ENCODE measurements around the gene ZNF254. TPM values are rescaled to one million over a fixed set of nuclear protein-coding genes. Genes with fewer than 3 reads are reported as not detected.

The ZNF254 gene
- total and polyA plus RNA-seq, 10 of the 15 experiments (the other 5 are each of a cell fraction or from before 2014, with no cell fraction given), result 1.5 to 15.7 (median 8.5) TPM

DNA sequence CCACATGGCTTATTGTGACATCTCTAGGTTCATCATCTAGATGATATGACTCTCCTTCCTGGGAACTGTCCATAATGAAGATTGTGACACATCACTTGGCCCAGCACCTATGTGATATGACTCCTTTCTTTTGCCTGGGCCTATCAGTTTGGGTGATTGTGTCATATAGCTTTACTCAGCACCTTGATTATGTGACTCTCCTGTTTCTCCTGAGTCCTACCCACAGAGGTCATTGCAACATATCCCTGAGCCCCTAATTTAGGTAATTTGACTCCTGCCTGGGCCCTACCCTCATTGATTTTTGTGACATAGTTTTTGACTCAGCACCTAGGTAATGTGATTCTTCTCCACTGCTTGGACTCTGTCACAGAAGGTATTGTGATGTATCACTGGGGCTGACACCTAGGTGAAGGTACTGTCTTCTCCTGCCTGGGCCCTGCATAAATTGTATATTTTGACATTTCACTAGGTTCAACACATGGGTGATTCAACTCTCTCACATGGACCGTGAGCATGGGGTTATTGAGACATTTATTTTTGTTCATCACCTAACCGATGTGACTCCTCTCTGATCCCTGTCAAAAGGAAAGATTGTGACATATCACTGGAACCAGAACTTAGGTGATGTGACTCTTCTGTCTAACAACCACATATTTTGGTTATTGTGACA is 26.2 kb upstream of the ZNF254 start:
- BruUV-seq (replicated peaks), result no TSS peak
- Histone ChIP-seq H3K4me2 (ENCODE audit: control insufficient read depth, insufficient read depth) (no peak overlapping the region), H3K4me1 (ENCODE audit: control insufficient read depth, insufficient read depth, low read length) (no peaks in the 10 kb centered on the region), H3K9ac (ENCODE audit: control insufficient read depth, insufficient read depth, low read length) (no peak overlapping the region), H2AFZ (ENCODE audit: control insufficient read depth, low read depth, low read length) (no peak overlapping the region), H3K79me2 (ENCODE audit: control insufficient read depth, insufficient read depth, low read length) (no peaks in the 10 kb centered on the region), H4K20me1 (ENCODE audit: control insufficient read depth, insufficient read depth) (no peaks in the 10 kb centered on the region), H3K9me3 (replicated peaks; ENCODE audit: control insufficient read depth, insufficient read depth, low read length) (no peaks in the 10 kb centered on the region), H3K27me3 (replicated peaks in 1 of 2; ENCODE audit: control insufficient read depth in 2 of 2, insufficient read depth in 2 of 2, low read length in 1 of 2) (no peaks in the 10 kb centered on the region), H3K27ac (ENCODE audit: control insufficient read depth, insufficient read depth) (no peak overlapping the region), H3K36me3 (ENCODE audit: control insufficient read depth in 2 of 2, insufficient read depth in 2 of 2, low read length in 1 of 2) (peaks cover 0 to 3% of the 10 kb centered on the region in 2 experiments; a peak in 1 of 4 replicates), H3K4me3 (no peak overlapping the region)
- no peak for TF ChIP-seq SMAD1 (IDR thresholded peaks at IDR 0.05; ENCODE audit: low read depth, partially characterized antibody)
- TF ChIP-seq CREB1 (IDR thresholded peaks at IDR 0.05; ENCODE audit: low read depth), result no peak
- TF ChIP-seq, protein P1, sequence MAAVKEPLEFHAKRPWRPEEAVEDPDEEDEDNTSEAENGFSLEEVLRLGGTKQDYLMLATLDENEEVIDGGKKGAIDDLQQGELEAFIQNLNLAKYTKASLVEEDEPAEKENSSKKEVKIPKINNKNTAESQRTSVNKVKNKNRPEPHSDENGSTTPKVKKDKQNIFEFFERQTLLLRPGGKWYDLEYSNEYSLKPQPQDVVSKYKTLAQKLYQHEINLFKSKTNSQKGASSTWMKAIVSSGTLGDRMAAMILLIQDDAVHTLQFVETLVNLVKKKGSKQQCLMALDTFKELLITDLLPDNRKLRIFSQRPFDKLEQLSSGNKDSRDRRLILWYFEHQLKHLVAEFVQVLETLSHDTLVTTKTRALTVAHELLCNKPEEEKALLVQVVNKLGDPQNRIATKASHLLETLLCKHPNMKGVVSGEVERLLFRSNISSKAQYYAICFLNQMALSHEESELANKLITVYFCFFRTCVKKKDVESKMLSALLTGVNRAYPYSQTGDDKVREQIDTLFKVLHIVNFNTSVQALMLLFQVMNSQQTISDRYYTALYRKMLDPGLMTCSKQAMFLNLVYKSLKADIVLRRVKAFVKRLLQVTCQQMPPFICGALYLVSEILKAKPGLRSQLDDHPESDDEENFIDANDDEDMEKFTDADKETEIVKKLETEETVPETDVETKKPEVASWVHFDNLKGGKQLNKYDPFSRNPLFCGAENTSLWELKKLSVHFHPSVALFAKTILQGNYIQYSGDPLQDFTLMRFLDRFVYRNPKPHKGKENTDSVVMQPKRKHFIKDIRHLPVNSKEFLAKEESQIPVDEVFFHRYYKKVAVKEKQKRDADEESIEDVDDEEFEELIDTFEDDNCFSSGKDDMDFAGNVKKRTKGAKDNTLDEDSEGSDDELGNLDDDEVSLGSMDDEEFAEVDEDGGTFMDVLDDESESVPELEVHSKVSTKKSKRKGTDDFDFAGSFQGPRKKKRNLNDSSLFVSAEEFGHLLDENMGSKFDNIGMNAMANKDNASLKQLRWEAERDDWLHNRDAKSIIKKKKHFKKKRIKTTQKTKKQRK (IDR thresholded peaks at IDR 0.05; ENCODE audit: low read depth, low read length), result no peak
- TF ChIP-seq, protein P2, sequence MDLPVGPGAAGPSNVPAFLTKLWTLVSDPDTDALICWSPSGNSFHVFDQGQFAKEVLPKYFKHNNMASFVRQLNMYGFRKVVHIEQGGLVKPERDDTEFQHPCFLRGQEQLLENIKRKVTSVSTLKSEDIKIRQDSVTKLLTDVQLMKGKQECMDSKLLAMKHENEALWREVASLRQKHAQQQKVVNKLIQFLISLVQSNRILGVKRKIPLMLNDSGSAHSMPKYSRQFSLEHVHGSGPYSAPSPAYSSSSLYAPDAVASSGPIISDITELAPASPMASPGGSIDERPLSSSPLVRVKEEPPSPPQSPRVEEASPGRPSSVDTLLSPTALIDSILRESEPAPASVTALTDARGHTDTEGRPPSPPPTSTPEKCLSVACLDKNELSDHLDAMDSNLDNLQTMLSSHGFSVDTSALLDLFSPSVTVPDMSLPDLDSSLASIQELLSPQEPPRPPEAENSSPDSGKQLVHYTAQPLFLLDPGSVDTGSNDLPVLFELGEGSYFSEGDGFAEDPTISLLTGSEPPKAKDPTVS (IDR thresholded peaks at IDR 0.05; ENCODE audit: low read depth, low read length), result no peak
- no peak for TF ChIP-seq BMI1 (IDR thresholded peaks at IDR 0.05; ENCODE audit: borderline replicate concordance)
- ATAC-seq (no peak), DNase-seq (ENCODE audit: low read depth, low spot score) (no peak), FAIRE-seq (no peak)
- intact Hi-C loops (cut with micrococcal nuclease; ENCODE audit: unreplicated experiment), result no loop called here
- in situ Hi-C loops (cut with MboI), result no loop called here
- SMC1A ChIA-PET (ENCODE audit: uncharacterized antibody, unreplicated experiment), result no interaction called here
- CTCF ChIA-PET, result no interaction called here
- WGBS (ENCODE audit: insufficient coverage, insufficient replicate concordance, low lambda C conversion rate, missing lambda C conversion rate), result 0% methylated on average over 2 of the region's 2 CpGs
- RAD21 ChIA-PET (ENCODE audit: unreplicated experiment), result no interaction called here
- POLR2A ChIA-PET, result no interaction called here
